ENCODE measurements around the gene CSNK1A1L.

DNA sequence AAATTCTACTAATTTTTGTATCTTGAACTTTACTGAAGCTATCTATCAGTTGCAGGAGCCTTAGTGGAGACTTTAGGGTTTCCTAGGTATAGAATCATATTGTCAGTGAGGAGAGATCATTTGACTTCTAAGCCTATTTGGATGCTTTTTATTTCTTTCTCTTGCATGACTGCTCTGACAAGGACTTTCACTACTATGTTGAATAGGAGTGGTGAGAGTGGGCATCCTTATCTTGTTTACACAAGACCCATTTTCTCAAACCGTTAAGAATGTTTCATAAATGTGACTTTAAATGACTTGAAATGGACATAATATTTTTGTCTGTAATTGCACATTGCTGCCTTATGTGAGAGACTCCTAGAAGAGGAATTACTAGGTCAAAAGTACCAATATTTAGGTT is 17.9 kb upstream of the CSNK1A1L start:
- TF ChIP-seq, protein P1, sequence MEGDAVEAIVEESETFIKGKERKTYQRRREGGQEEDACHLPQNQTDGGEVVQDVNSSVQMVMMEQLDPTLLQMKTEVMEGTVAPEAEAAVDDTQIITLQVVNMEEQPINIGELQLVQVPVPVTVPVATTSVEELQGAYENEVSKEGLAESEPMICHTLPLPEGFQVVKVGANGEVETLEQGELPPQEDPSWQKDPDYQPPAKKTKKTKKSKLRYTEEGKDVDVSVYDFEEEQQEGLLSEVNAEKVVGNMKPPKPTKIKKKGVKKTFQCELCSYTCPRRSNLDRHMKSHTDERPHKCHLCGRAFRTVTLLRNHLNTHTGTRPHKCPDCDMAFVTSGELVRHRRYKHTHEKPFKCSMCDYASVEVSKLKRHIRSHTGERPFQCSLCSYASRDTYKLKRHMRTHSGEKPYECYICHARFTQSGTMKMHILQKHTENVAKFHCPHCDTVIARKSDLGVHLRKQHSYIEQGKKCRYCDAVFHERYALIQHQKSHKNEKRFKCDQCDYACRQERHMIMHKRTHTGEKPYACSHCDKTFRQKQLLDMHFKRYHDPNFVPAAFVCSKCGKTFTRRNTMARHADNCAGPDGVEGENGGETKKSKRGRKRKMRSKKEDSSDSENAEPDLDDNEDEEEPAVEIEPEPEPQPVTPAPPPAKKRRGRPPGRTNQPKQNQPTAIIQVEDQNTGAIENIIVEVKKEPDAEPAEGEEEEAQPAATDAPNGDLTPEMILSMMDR (IDR thresholded peaks at IDR 0.05 in 2 of 3, conservative IDR thresholded peaks at IDR 0.05 in 1 of 3; ENCODE audit: borderline replicate concordance in 1 of 3, insufficient read depth in 1 of 3, low read depth in 2 of 3, low read length in 2 of 3) = no peak
- TF ChIP-seq POLR2AphosphoS5 (IDR thresholded peaks at IDR 0.05; ENCODE audit: low read depth, low read length) = no peak
- no peak for TF ChIP-seq POLR2A (IDR thresholded peaks at IDR 0.05; ENCODE audit: borderline replicate concordance, extremely low read depth, insufficient read depth, insufficient read length)
- TF ChIP-seq YY1 (IDR thresholded peaks at IDR 0.05; ENCODE audit: extremely low read depth, insufficient replicate concordance, low read depth, low read length) = no peak
- no peak for TF ChIP-seq FOSL1 (IDR thresholded peaks at IDR 0.05; ENCODE audit: low read depth)
- no peak for TF ChIP-seq CEBPB (IDR thresholded peaks at IDR 0.05; ENCODE audit: low read depth)
- no peak for TF ChIP-seq EZH2phosphoT487 (IDR thresholded peaks at IDR 0.05; ENCODE audit: borderline replicate concordance)
- no peak for TF ChIP-seq EZH2 (IDR thresholded peaks at IDR 0.05)
